ENCODE results near the gene CHIC2.

The CHIC2 gene

DNA sequence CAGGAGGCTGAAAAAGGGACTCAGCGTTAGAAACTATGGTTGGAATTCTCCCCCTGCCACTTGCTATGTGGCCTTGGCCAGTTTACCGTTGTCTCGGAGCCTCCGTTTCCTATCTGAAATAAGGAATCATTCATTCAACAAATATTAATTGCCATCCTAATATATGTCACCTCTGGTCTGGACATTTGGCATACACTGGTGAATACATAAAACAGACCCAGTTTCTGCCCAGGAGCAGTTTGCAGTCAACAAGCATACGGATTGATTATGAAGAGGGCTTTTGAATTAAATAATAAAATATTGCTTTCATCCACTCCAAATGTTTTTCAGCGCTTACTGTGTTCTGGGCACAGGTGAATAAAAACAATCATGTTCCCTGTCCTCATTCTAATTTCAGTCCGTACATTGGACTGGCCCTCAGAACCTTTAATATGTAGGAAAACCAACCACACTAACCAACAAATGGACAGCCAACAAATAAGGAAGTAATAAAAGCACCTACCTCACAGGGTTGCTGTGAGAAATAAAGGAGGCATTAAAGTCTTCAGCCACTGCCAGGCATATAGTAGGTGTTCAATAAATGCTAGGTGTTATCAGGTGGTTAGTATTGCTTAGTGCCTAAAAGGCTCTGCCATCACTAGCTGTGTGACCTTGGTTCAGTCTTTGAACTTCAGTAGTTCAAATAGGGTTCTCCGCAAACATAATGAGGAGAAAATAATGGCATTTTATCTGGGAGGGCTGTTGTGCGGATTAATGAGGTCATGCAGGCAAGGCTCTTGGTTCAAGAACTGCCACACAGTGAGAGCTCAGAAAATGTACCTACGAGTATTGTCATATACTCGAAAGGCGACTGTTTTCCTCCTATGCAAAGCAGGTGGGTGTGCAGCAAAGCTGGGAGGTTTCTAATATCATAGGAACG lies 28.3 kb upstream of the CHIC2 start:
- DNase-seq = no peak

GRCh38 chr4:54091637-54092404 lies 27.4 kb upstream of the CHIC2 start:
- peak; percentile 53 for DNase-seq

DNA sequence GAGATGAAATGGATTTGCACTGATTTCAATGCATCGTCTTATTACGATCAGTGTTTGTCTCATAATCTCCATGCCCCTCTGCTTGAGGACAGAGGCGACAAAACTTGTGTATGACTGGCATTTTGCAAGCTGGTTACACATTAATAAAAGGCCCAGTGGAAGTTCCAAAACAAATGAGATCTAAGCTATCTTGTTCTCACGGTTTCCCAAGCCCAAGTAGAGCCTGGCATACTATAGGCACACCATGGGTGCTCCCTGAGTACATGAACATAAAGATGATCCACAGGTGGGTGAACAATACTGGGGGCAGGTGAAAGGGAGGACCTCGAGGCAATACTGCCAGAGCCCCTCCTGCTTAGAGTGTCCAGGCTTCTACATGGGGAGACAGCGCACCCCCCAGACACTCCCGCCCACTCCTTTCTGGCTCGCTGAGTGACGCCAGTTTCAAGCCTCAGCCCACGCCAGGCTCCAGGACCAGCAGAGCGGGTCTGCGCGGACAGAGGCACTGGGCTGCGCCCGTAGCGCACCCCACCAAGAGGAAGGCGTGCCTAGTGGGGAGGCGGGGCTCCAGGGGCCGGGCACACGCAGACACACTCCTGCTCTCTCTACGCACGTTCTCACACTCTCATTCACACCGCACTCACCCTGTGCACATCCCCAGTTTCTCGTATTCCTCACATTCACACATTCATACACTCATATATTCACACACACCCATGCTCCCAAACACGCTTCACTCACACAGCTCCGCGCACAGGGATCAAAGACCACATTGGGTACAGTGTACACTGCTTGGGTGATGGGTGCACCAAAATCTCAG lies 26.6 kb upstream of the CHIC2 start:
- no peak for DNase-seq

- no peak for DNase-seq
Measured at GRCh38 chr4:54090404-54090803, 26.0 kb upstream of the CHIC2 start.

GRCh38 chr4:54089875-54090274 lies 25.5 kb upstream of the CHIC2 start:
- DNase-seq = no peak

- DNase-seq = no peak
Measured at GRCh38 chr4:54085284-54085683, 20.9 kb upstream of the CHIC2 start.

DNA sequence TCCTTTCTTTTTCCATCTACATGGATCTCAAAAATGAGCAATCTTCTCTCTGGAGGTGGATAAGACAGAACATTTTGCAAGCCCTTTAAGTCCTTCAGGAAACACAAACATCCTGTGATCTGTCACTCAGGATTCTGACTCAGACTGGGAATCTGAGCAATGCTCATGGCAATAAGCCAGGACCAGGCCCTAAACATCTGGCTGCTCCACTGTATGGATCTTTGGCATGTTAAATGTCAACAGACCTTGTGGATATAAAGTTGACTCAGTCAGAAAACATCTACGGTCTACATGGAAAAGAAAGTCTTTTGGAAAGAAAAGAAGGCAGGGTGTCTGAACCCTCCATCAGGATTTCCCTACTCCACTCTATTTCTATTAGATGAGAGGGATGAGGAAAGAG lies 17.8 kb upstream of the CHIC2 start:
- DNase-seq = no peak

GRCh38 chr4:54077812-54078211 lies 13.4 kb upstream of the CHIC2 start:
- DNase-seq = no peak

GRCh38 chr4:54076673-54077072 lies 12.3 kb upstream of the CHIC2 start:
- DNase-seq = no peak

GRCh38 chr4:54074381-54074780 lies 10.0 kb upstream of the CHIC2 start:
- no peak for DNase-seq

DNA sequence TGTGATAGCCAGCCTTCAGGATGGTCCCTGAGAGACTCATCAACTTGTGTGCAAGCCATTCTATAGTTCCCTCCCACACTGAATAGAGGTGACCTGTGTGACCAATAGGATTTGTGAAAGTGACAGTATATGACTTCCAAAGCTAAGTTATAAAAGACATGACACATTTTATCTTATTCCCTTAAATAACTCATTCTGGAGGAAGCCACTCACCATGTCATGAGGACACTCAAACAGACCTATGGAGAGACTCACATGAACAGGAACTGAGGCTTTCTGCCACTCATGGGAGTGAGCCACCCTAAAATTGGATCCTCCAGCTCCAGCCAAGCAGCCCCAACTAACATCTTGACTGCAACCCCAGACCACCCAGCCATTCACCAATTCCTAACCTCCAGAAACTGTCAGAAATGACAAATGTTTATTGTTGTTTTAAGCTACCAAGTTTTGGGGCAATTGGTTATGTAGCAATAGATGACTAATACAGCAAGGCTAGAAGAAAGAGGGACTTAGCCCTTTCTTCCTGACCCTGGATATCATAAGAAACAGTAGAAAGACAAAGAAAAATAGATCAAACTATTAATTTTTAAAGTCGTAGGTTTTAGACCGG lies 9.0 kb upstream of the CHIC2 start:
- DNase-seq = no peak

DNA sequence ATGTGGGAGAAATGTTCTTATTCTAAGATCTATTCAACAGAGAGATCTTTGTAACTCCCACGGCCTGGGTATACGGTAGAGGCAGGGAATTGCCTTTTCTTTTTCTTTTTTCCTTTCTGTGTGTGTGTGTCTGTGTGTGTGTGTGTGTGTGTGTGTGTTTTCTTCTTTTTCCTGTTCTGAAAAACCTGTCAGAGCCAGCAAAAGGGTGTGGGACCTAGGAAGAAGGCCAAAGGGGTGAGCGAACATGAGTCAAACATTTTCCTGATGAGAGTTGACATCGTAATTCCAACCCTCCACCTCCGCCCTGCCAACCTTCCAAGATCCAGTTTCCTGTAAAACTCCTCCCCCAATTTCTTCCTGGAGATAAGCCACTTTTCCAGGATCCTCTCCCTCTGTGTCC lies 2.8 kb upstream of the CHIC2 start:
- DNase-seq = no peak

DNA sequence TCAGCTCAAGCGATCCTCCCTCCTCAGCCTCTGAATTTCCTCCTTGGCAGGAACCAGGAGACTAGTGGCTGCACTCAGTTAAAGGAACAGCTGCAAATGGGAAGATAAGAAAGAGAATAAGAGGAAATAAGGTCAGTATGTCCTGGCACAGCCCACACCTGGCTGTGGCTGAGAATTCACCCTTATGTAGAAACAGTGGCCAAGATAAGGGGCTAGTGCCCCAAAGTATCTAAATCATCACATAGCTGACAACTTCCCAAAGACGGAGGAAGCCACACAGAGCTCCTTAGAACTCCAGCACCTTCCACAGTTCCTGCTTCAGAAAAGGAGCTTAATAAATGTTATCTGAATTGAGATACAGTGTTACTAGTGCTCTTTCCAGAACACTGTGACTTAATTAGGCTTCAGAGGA lies 2.3 kb upstream of the CHIC2 start:
- no peak for DNase-seq

DNA sequence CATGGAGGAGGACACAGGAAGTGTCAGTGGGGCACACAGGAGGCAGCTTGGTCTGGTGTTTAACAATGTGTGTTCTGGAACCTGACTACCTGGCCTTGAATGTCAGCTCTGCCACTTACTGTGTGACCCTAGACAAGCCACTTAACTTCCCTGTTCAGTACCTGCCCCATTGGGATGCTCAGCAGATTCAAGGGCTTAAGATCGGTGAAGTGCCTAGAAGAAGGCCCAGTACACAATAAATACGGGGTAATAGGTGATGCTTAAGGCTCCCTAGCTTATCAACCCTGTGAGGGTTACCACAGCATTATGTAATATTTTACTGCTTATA lies 1.6 kb upstream of the CHIC2 start:
- no peak for DNase-seq

GRCh38 chr4:54065282-54066087 lies 1.1 kb upstream of the CHIC2 start:
- DNase-seq = no peak

DNA sequence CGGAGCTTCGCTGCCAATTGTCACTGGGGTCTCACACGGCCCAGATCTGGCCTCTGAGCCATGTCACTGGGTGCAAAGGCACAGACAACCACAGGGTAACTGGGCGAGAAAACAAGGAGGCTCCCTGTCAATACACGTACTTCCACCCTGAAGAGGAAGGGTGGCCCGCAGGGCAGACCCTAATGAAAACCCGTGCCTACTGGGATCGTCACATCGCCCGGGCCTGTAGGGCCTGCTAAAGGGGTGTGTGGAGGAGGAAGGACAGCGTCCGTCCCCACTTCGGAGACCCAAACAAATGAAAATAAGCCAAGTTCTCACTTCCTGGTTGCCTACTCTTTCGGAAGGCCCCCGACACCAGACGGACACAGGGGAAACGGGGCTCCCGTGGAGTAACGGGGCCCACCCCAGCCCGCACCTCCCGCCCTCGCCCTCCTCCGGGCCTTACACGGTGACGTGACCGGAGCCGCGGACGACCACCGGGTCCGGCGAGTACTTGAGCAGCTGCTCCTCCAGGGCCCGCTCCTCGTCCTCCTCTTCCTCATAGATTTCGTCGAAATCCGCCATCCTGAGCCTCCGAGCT lies 578 bp downstream of the CHIC2 start:
- no peak for DNase-seq

GRCh38 chr4:54063229-54063628 lies 1.2 kb downstream of the CHIC2 start:
- no peak for DNase-seq

DNA sequence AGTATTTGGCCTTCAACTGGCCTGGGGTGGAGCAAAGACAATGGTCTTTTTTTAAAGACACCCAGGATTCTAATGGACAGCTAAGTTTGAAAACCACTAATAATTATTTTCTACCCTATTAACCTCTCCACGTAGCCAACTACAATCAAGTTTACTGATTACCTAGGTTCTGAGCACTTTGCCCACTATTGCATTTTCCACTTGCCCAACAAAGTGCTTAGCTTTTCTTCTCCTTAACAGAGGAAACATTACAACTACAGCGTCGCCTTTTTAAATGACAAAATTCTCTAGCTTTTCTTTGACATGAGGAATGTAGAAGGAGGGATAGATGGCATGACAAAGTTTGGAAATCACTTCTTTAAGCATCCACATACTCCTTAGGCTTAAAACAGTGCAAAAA lies 2.0 kb downstream of the CHIC2 start:
- DNase-seq = no peak

DNA sequence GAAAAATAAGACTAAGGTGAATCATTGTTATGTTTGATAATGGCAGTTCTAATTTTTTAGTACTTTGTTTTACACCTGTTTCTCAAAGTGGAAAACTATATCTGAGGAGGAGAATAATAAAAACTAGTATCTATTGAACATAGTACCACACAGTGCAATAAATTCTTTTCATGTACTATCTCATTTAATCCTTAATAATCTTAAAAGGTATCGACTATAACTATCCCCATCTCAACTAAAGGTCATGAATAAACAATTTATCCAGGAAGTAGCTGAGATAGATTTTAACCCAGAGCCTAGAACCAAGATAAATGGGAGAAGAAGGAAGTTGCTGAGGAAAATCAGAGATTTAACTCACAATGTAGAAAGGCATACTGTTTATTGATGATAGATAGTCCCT lies 2.5 kb downstream of the CHIC2 start:
- DNase-seq = no peak

- DNase-seq = no peak
Measured at GRCh38 chr4:54061067-54061466, 3.3 kb downstream of the CHIC2 start.

DNA sequence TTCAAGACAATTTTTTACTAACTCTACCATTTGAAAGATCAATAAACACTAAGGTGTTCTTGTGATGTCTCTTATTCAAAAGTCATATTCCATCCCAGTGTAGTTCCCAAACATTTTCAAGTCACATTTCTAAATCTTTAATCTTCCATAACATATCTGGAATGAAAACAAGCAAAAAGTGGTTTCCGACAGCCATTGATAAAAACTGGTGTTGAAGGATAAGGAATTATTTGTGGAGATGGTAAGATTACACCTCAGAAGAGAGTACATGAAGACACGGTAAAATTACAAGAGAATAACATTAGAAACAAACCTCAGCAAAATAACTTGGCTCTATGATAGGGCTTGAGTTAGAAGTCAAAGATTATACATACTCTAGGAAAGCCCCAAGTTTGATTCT lies 4.3 kb downstream of the CHIC2 start:
- DNase-seq = no peak

- DNase-seq = no peak
Measured at GRCh38 chr4:54058171-54058570, 6.2 kb downstream of the CHIC2 start.
